SK-N-SH treated with all-trans-retinoic acid at 6 μM for 48 hours (cell line): Measurements from ENCODE around the gene CFAP221.
"Not testable (repeated sequence)": the region's sequence is repeated elsewhere in the genome, so short reads cannot be mapped to it uniquely, and the experiment has no call there.

Experiments
- ARNTL ChIP-seq: fragments of 450-650 bp; formaldehyde crosslinking; IDR thresholded peaks from 2 replicates; pipeline ENCODE4 v1.5.0; 2020; ENCODE audit warnings: low read depth, mild to moderate bottlenecking, moderate library complexity, borderline replicate concordance
- BACH2 ChIP-seq: fragments of 250-450 bp; sonication (Bioruptor Pico); IDR thresholded peaks from 2 replicates; pipeline ENCODE4 v1.9.0; 2021; ENCODE audit warnings: mild to moderate bottlenecking, borderline replicate concordance
- CREB5 ChIP-seq: fragments of 250-450 bp; sonication (Bioruptor Pico); IDR thresholded peaks from 2 replicates; pipeline ENCODE4 v1.5.1; 2020; ENCODE audit warnings: low read depth, mild to moderate bottlenecking, moderate library complexity
- CSDC2 ChIP-seq: fragments of 250-450 bp; sonication (Bioruptor Pico); IDR thresholded peaks from 2 replicates; pipeline ENCODE4 v1.5.0; 2020; ENCODE audit warnings: mild to moderate bottlenecking, moderate library complexity
- CSRNP3 ChIP-seq: fragments of 250-450 bp; sonication (Bioruptor Pico); IDR thresholded peaks from 2 replicates; pipeline ENCODE4 v1.5.1; 2021; ENCODE audit warnings: mild to moderate bottlenecking, moderate library complexity
- GLIS3 ChIP-seq: fragments of 250-450 bp; sonication (Bioruptor Pico); IDR thresholded peaks from 2 replicates; pipeline ENCODE4 v1.5.0; 2020; ENCODE audit warnings: mild to moderate bottlenecking, moderate library complexity
- ISL1 ChIP-seq: fragments of 250-450 bp; sonication (Bioruptor Pico); IDR thresholded peaks from 2 replicates; pipeline ENCODE4 v2.1.2; 2022; ENCODE audit warnings: mild to moderate bottlenecking, moderate library complexity
- PATZ1 ChIP-seq: fragments of 250-450 bp; sonication (Bioruptor Pico); IDR thresholded peaks from 2 replicates; pipeline ENCODE4 v1.8.0; 2020; ENCODE audit warnings: mild to moderate bottlenecking, moderate library complexity, borderline replicate concordance
- RARB ChIP-seq: fragments of 250-450 bp; sonication (Bioruptor Pico); IDR thresholded peaks from 2 replicates; pipeline ENCODE4 v1.8.0; 2021; ENCODE audit warnings: mild to moderate bottlenecking, moderate library complexity
- TCF4 ChIP-seq: fragments of 250-450 bp; sonication (Bioruptor Pico); IDR thresholded peaks from 2 replicates; pipeline ENCODE4 v1.8.0; 2021; ENCODE audit warnings: mild to moderate bottlenecking, moderate library complexity, borderline replicate concordance
- TSHZ2 ChIP-seq: fragments of 250-450 bp; sonication (Bioruptor Pico); IDR thresholded peaks from 2 replicates; pipeline ENCODE4 v1.5.0; 2020; ENCODE audit warnings: mild to moderate bottlenecking, moderate library complexity
- ZFP3 ChIP-seq: fragments of 250-450 bp; sonication (Bioruptor Pico); IDR thresholded peaks from 2 replicates; pipeline ENCODE4 v1.5.0; 2020; ENCODE audit warnings: mild to moderate bottlenecking, moderate library complexity
- ZFP30 ChIP-seq: fragments of 450-650 bp; formaldehyde crosslinking; IDR thresholded peaks from 2 replicates; pipeline ENCODE4 v1.5.0; 2022; ENCODE audit warnings: mild to moderate bottlenecking, moderate library complexity
- ZNF565 ChIP-seq: fragments of 450-650 bp; formaldehyde crosslinking; conservative IDR thresholded peaks from 2 replicates; pipeline ENCODE4 v1.5.0; 2020; ENCODE audit warnings: low read depth, mild to moderate bottlenecking, moderate library complexity

GRCh38 chr2:119618725-119619124 is 74.5 kb downstream of the CFAP221 start:
- not testable (repeated sequence) for TF ChIP-seq ARNTL (CRISPR knock-in tag); CSDC2 (CRISPR knock-in tag); CREB5 (CRISPR knock-in tag); ISL1 (CRISPR knock-in tag); TSHZ2 (CRISPR knock-in tag); PATZ1 (CRISPR knock-in tag); RARB (CRISPR knock-in tag); TCF4 (CRISPR knock-in tag); ZFP3 (CRISPR knock-in tag); BACH2; ZNF565 (CRISPR knock-in tag); ZFP30 (CRISPR knock-in tag); GLIS3 (CRISPR knock-in tag); CSRNP3 (CRISPR knock-in tag)
